Non-pigmented ciliary epithelial cell (primary cell): Measurements from ENCODE around the gene FBN1.

Experiments used
- DNase-seq: peaks from one replicate; pipeline ENCODE4 v3.0.0-alpha.2; 2010; ENCODE audit warnings: low read depth

FBN1 gene

DNA sequence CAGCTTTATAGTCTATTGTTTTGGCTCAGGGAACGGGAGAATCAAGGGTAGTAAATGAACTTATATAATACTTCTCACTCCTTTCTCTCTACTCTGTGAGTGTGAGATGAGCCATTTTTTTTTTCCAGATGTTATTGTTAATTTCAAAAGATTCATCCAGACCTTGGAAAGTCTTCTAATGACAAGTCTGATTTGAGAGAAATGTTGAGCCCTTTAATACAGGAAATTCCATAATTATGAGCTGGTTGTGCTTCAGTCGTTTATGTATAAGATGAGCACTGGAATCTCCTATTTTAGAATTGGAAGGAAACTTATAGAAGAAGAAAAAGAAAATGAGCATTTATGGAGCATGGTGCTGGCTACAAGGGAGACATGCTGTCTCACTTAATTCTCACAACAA, 92.0 kb downstream of the FBN1 start:
- DNase-seq = no peak

DNA sequence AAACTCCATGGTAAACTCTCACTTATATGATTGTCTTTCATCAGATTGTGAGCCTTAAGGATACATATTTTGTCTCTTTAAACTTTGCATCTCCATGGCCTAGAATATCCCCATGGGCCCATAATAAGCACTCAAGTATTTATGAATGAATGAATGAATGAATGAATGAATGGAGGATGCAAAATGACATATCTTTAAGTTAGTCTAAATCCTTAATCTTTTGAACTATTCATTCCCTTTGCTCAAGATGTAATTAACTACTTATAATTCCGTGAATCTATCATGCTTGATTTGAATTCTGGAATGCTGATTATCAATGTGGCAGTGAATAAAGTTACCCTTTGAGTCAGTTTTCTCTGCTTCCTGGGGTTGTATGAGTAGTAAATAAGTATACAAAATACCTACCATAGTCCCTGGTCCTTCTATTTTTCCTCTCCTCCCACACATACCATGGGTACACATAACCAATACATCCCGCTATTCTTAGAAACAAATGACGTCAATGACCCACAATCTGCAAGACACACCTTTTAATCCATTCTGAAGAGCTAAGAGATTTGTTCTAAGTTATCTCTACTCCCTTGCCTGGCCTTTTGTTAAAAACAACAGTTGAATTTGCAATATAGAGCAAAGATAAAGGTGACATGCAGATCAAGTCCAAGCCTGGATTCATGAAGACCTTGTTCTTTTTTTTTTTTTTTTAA, 94.5 kb downstream of the FBN1 start:
- peak; percentile 72 for DNase-seq

DNA sequence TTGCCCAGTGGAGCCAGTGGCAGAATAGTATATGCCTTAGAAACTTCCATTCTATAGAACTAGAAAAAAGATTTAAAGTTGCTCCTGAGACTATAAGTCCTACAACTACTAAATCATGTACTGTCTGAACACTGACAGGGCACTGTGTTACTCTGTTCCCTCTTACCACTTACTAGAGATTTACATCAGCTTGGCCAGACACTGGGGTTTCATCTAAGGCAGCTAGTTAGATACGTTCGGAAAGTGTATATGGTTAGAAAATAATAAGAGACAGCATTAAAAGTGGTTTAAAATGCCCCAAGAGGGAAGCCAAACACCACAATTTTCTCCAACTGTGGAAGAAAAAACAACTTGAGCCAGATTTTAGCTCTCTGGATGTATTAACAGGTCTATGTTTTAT, 97.1 kb downstream of the FBN1 start:
- DNase-seq = no peak

DNA sequence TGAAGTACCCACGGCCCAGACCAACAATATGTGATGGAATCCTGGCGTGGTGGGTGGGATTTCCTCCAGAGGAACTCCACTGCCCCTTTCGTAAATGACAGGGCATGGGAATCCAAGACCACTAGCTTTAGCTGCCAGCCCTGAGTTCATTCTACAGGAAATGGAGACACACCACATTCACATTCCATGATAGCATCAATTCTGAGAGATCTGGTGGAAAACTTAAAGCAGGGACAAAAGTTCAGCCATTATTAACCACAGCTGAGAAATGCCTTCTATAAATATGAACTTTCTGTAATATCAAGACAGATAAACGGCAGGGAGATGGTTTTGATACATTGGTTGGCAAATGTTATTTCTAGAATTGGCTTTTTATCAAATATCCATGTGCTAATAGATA, 98.2 kb downstream of the FBN1 start:
- peak; percentile 72 for DNase-seq

DNA sequence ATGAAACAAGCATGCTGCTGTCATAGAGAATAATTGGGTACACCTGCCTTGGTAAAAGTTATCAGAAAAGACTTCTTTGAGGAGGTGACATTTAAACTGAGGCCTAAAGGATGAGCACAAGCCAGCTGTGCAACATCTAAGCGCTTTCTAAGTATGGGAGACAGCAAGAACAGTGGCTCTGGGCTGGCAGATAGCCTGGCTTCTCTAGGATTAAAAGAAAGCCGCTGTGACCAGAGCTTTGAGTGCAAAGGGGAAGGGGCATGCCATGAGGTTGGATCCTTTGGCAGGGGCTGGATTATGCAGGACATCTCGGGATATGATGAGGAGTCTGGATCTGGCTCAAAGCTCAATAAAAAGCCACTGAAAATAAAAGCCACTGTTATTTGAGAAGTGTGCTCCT, 99.2 kb downstream of the FBN1 start:
- DNase-seq = no peak

DNA sequence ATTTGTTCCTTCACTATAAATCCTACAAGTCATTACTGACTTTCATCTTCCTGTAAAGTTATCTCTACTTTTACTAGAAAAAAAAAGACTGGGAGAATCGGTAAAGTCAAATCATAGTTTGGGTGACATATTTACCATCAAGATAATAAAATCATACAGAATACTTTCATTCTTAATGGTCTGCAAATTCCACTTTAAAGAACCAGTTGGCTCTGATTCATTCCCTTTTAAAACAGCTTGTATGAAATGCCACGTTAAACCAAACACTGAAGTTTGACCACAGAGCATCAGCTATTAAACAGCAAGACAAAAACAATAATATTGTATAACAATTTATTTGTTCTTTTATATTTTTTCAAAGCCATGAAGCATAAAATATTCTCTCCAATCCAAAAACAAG, 100.7 kb downstream of the FBN1 start:
- DNase-seq = no peak

DNA sequence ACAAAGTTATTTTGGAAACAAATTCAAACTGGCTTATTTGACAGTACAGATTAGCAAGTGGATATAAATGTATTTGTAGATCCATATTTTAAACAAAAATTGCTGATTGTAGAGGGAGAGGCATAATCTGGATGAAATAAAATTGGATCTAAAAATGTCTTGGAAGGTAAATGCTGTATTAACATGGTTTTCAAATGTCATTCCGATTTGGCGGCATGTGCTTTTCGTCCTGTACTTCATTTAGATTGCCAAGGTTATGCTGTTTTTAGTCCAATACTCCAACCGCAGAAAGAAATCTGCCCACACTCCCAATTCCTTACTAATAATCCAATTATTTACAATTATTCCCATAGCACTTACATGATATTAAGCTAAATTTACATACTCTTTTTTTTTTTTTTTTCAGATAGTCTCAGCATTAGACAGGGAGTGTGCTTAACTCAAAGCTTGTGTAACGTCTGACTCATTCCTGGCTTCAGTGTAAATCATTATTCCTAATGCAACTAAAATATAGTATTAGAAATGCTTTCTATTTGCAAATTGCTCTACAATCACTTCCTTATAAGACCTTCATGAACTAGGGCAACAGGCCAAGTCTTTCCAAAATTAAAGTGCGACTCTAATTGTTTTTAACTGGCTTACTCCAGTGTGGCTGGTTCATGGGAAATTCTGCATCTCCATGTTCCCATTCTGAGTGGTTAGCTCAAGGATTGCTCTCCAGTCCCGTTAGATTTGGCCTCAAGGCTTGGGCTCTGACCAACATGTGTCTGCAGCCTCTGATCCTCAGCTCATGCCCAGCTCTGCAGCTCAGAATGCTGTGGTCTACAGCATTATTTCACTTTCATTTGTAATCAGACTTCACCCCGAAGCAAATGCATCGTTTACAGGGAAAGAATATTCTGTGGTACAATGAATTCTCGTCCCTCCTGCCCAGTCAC, 103.9 kb downstream of the FBN1 start:
- peak; percentile 60 for DNase-seq

DNA sequence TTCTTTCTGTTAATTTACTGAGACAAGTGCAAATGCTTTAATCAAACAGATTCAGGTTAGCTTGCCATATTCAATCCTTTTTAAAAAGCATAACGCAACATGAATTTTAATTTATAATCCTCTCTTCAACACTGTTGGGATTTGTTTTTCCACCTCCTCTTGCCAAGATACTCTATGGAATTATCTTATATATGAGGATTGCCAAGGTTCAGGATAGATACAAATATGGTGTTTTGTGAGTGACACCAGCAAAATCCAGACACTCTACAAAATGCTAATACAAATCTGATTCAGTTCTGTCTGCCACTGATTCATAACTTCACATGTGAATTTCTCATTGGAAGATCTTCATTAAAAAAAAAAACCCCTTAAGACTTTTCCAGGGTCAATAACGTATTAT, 104.8 kb downstream of the FBN1 start:
- no peak for DNase-seq

DNA sequence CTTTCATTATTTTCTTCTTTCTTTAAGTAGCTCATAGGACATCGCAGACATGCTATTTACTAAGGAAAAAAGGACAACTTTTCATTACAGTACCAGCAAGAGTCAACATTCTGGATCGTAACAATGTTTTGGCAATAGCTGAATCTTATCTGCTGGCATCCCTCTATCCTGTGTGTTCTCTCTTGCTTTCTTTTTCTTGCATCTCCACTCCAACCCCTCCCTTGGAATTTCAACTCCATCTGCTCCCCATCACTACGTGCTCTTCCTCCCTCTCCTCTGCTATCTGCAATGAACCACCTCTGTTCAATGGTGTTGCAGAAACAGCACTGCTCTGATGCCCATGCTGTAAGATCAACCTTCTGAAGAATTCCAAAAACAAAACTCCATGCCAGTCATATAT, 106.6 kb downstream of the FBN1 start:
- no peak for DNase-seq

DNA sequence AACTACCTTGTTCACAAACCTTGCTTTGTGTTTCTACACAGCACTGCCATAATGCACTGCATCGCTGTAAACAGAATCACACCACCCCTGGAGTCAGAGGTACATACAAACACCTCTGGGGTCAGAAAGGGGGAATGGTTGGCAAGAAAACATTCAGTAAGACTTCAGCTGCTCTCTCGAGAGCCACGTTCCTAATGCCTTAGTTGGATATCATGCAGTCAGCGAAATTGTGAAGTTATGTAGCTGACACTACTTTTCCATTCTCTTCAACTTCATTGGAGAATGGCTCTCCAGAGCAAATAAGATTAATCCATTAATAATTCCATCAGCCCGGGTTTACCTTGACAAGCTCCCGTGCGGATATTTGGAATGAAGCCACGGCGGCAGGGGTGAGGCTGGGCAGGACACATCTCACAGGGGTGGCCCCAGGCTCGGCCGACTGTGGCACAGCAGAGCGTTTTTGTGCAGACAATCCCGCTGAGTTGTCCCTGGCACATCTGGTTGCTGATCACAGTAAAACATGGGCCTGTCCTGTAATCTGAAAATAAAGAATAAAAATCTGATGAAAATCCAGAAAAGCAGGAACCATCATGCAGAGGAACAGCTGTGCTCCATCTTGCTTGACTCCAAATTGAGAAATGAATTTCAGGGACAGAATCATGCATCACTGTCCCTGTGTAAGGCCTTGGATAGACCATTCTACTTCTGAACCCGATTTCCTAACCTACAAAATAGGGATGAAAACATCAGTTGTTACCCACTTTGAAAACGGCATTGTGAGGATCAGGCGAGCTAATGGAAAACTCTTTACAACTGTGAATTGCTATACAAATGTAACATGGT, 108.0 kb downstream of the FBN1 start:
- DNase-seq = no peak

DNA sequence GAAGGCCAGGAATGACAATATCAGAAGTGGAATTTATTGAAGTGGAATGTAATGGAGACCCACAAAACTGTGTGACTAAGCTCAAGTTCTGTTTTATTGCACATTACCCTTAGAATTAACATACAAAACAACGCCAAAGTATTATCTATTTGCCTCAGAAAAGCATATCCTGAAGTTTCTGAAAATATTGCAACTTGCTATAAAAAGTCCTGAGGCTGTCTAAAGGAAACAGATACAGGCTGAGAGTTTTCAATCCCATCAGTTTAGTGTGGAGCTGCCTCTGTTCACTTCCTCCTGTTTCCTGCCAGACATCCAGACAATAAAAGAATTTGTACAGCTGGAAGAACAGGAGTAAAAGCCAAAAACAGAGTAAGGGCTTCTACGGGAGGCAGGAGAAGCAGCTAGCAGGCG, 108.8 kb downstream of the FBN1 start:
- no peak for DNase-seq

DNA sequence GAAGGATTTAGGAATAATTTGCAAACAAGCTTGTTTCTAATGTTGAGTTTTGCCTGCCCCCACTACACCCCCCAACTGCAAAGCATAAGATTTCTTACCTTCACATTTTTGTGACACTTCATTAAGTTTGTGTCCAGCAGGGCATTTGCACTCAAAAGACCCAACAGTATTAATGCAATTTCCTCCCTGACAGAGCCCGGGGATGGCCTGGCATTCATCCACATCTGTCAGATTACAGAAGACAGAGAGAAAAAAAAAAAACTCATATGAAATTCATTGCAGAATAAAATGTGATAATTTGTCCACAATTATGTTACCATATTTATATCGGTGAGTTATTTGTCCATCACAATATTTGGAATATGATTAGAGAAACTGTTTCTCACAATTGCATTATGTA, 111.5 kb downstream of the FBN1 start:
- DNase-seq = no peak

DNA sequence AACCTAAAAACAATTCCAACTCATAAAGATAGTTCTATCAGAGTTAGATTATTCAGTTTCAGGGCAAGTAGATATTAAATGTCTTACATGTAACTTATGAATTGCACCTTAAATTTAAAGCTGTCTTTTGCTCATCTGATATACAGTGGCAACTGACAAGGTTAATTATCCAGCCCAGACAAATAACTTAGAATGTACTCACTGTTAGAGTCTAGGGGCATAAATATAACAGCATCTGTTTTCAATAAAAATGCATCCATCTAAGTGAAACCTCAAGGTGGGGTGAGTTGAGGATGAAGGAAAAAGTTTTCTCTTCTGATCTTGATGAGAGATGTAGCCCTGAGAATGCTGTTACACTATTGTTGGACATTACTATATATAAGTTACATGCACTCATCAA, 112.6 kb downstream of the FBN1 start:
- no peak for DNase-seq

DNA sequence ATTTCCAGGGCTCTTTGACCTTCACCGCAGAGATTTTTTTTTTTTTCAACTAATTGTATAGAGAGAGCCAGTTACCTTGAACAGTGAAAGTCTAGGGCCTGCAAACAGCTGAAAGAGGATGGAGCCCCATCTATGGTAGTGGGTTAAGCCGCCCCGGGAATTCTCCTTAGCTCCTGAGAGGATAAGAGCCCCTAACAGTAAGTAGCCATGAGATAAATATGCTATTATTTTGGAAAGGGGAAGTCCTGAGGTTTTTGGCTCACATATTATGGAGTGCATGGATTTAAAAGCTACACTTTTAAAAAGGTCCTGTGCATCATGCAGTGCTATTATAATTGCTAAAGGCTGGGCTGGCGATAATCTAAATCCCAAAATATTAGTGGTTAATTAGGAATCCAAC, 115.0 kb downstream of the FBN1 start:
- DNase-seq = no peak

DNA sequence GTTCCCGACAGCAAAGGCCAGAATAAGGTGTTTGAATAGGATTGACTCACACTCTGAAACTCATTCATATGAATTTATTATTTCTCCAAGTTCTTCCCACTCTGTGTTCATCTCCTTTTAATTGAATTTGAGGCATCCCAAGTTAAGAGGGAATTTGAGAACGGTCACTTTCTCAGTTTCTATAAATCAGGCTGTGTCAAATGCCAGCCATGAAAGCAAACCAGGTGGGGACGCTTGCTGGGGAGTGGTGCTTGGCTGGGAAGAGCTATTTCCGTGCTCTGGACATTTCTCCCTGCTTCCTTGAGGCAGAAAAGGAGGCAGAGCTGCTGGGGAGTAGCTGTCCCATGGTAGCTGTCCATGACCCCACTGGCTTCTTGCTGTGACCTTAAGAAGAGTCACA, 116.6 kb downstream of the FBN1 start:
- DNase-seq = no peak

DNA sequence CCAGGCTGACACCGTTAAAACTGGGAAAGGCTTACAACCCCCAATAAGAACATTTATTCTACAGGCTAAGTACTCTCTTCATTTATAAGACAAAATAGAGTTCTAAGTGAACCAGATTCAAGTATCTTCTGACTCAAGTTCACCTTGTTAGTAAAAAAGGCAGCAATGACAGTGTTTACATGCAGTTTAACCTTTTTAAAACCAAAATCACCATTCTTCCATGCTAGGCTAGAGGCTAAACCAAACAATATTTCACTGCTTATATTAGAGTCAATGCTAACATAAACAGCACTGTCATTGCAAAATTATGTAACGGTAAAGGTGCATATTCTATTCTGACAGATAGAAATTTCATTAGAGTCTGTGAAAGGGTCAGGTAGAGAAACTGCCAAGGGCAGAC, 118.0 kb downstream of the FBN1 start:
- no peak for DNase-seq

DNA sequence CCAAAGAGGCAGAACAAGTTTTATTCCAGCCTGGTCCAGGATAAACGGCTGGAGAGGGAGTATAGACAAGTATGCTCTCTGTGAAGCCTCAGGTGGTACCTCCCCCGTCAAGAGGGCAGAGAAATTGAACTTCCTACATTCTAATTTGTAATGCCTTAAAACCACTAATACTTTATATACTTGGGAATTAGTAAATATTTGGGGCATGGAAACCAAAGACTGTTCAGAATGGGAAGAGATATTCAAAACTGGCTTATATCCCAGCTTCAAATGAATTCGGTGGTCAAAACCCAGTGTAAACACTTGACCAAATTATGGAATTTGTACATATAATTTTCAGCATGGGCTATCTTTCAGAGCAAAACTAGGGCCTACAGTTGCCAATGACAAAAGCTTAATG, 122.6 kb downstream of the FBN1 start:
- DNase-seq = no peak

DNA sequence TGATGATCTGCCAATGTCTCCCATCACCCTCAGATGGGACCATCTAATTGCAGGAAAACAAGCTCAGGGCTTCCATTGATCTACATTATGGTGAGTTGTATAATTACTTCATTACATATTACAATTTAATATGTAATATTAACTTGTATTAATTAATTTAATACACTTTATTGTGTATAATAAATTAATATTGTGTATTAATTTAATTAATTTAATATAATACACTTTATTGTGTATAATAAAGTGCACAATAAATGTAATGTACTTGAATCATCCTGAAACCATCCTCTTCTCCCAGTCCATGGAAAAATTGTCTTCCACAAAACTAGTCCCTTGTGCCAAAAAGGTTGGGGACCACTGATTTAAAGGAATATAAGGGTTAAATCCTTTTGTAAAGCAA, 123.4 kb downstream of the FBN1 start:
- no peak for DNase-seq

DNA sequence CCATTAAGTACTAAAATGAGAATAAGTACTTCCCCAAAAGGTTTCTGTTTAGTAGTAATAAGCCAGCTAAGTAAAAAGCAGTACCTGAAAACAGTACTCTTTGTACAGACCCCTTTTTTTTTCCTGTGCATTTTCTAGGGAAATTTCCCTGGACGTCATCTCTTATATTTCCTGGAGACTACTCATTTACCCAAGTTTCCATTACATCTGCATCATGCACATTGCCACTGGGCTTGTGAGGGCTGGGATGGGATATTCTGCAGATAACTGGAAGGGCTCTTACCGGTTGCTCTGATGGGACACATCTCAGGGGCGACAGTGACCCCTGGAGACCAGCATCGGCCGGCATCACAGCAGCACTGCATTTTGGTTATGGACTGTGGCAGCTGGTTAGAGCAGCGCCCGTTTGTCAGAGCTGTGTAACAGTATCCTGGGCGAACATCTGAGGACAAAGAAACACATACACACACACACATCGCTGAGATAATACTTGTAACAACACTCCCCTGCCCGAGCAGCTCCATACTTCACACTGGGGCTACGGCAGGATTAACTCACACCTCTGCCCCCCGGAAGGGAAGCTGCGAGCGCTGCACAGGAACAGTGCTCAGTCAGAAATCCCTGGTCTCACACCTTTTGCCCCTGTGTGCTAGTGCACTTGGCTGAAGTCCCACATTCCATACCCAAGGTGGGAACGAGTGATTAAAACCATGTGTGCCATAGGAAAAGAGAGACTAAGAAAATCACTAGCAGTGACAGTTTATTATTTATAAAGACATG, 124.9 kb downstream of the FBN1 start:
- no peak for DNase-seq

DNA sequence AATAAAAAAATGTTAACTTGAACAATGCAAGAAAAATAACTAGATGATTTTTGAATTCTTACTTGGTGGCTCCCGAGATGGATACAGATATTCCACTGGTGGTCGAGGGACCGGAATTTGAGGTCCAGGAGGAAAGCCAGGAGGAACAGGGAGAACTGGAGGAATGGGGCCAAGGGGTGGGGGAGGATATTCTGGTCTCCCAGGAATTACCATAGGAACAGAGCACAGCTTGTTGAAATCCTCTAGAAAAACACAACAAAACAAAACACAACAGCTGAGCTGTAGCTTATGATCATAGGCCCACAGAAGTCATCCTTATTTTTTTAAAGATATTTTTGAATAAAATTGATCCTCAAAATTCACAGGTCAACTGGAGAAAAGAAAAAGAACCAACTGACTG, 129.4 kb downstream of the FBN1 start:
- DNase-seq = no peak

DNA sequence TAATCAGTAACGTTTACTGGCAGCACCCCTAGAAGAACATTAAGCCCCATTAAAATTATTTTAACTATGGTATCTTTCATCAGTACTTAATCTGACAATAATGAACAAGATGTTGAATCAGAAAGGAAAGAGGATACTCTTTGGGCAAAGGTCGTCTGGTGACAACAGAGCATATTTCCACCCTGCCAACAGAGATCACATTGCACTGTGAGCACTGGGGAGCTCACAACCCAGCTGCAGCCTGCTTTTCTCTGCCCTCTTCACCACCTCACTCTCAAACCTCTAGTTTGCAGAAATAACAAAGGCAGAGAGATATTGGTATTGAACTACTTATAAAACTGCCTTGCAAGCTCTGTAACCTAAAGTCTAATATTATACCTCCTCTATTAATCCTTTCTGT, 130.0 kb downstream of the FBN1 start:
- DNase-seq = no peak
